Measurements from ENCODE around the gene DSEL. TPM values are rescaled to one million over a fixed set of nuclear protein-coding genes. Genes with fewer than 3 reads are reported as not detected.

The DSEL gene
- total and polyA plus RNA-seq, 2 of the 8 experiments (the other 6 are each of a cell fraction or from before 2014, with no cell fraction given): 3.0 to 22.8 TPM

GRCh38 chr18:67540559-67540958, 24.0 kb upstream of the DSEL start:
- H3K36me3 ChIP-seq (ENCODE audit: control insufficient read depth in 2 of 4, insufficient read depth in 4 of 4, low read length in 3 of 4): no peaks in the 10 kb centered on the region
- no peak for TF ChIP-seq RFX5 (IDR thresholded peaks at IDR 0.05; ENCODE audit: borderline replicate concordance, low read depth, low read length)
- no peak for TF ChIP-seq BACH1 (IDR thresholded peaks at IDR 0.05; ENCODE audit: low read length)
- no peak for TF ChIP-seq NANOG (IDR thresholded peaks at IDR 0.05; ENCODE audit: insufficient read depth, low read depth, low read length, poor library complexity, severe bottlenecking)
- no peak for TF ChIP-seq SP2 (IDR thresholded peaks at IDR 0.05; ENCODE audit: low read length)
- no peak for TF ChIP-seq SP4 (IDR thresholded peaks at IDR 0.05; ENCODE audit: low read length)
- TF ChIP-seq HDAC6 (IDR thresholded peaks at IDR 0.05; ENCODE audit: low read depth, low read length): no peak
- H4K91ac ChIP-seq (replicated peaks; ENCODE audit: insufficient read length, low read length): no peak overlapping the region
- H2AK5ac ChIP-seq (ENCODE audit: low read depth, low read length): no peak overlapping the region
- H3K23me2 ChIP-seq (ENCODE audit: low read depth, low read length): no peaks in the 10 kb centered on the region
- no peak overlapping the region for H3K27ac ChIP-seq (ENCODE audit: low read depth, low read length)
- no peaks in the 10 kb centered on the region for H4K20me1 ChIP-seq (replicated peaks in 1 of 2; ENCODE audit: control insufficient read depth in 1 of 2, insufficient read depth in 2 of 2, low read length in 2 of 2)
- no peak overlapping the region for H2BK12ac ChIP-seq (ENCODE audit: low read depth, low read length)
- no peak for FAIRE-seq
- POLR2A ChIA-PET (ENCODE audit: partially characterized antibody): no interaction called here
- H3K27me3 ChIP-seq (replicated peaks in 1 of 4; ENCODE audit: control insufficient read depth in 3 of 4, extremely low read depth in 1 of 4, insufficient read depth in 3 of 4, low read length in 3 of 4): no peaks in the 10 kb centered on the region
- no peaks in the 10 kb centered on the region for H3K9me3 ChIP-seq (ENCODE audit: insufficient read depth in 2 of 2, low read depth in 1 of 2, low read length in 1 of 2)
- CTCF ChIA-PET (ENCODE audit: partially characterized antibody): no interaction called here
- H3K4me2 ChIP-seq (ENCODE audit: insufficient read depth in 1 of 2, low read depth in 2 of 2, low read length in 2 of 2): no peak overlapping the region
- H2BK20ac ChIP-seq (ENCODE audit: low read length): no peak overlapping the region
- no peaks in the 10 kb centered on the region for H3K4me1 ChIP-seq (replicated peaks in 1 of 4; ENCODE audit: control insufficient read depth in 3 of 4, insufficient read depth in 4 of 4, low read length in 3 of 4)
- H4K5ac ChIP-seq (ENCODE audit: insufficient read length, low read depth, low read length): no peak overlapping the region
- no peak overlapping the region for H3K18ac ChIP-seq (ENCODE audit: extremely low read depth, low read length)
- no peak overlapping the region for H2BK5ac ChIP-seq (ENCODE audit: low read depth, low read length)
- H3K9ac ChIP-seq (replicated peaks in 1 of 4; ENCODE audit: extremely low read depth in 1 of 4, low read depth in 3 of 4, low read length in 3 of 4): no peak overlapping the region
- DNase-seq (ENCODE audit: low read depth in 1 of 2, low spot score in 2 of 2): no peak
- 98% methylated on average over 5 of the region's 5 CpGs; no CpG with 5 or more reads in 1 of the 2 experiments for WGBS, 2 experiments (ENCODE audit: extremely low coverage in 1 of 2, insufficient coverage in 1 of 2, insufficient read length in 1 of 2, insufficient replicate concordance in 2 of 2, low coverage in 1 of 2, low lambda C conversion rate in 2 of 2, missing lambda C conversion rate in 1 of 2)
- no peak overlapping the region for H3K4ac ChIP-seq (replicated peaks; ENCODE audit: insufficient read length, low read depth, low read length)
- no peak overlapping the region for H3K56ac ChIP-seq (replicated peaks; ENCODE audit: insufficient read length, low read depth, low read length)
- no peak overlapping the region for H2BK15ac ChIP-seq (ENCODE audit: low read length)
- no peak overlapping the region for H2BK120ac ChIP-seq (replicated peaks; ENCODE audit: low read depth, low read length)
- H3K79me2 ChIP-seq (ENCODE audit: control insufficient read depth in 1 of 2, insufficient read depth in 2 of 2, low read length in 2 of 2): no peaks in the 10 kb centered on the region
- H3K14ac ChIP-seq (ENCODE audit: insufficient read length): no peak overlapping the region
- H3K79me1 ChIP-seq (ENCODE audit: low read depth, low read length): no peaks in the 10 kb centered on the region
- no peak overlapping the region for H3K23ac ChIP-seq (ENCODE audit: insufficient read length)
- no peak overlapping the region for H3K4me3 ChIP-seq (ENCODE audit: extremely low read depth in 1 of 4, insufficient read depth in 2 of 4, low read depth in 3 of 4, low read length in 4 of 4)
- H4K8ac ChIP-seq (ENCODE audit: extremely low read depth, insufficient read depth, low read length): no peak overlapping the region
- H2AFZ ChIP-seq (ENCODE audit: low read length): no peak overlapping the region

Data from H1 (cell line).